ENCODE data around the gene ARHGAP31.
"Not testable (repeated sequence)": the region's sequence is repeated elsewhere in the genome, so short reads cannot be mapped to it uniquely, and the experiment has no call there.

Gene ARHGAP31

GRCh38 chr3:119320785-119321184 lies 26.6 kb downstream of the ARHGAP31 start:
- not testable (repeated sequence) for DNase-seq

GRCh38 chr3:119322021-119322834 lies 28.0 kb downstream of the ARHGAP31 start:
- DNase-seq: peak; percentile 19 to 63

GRCh38 chr3:119322835-119323722 lies 28.9 kb downstream of the ARHGAP31 start:
- peak; percentile 93 to 94 for DNase-seq

- DNase-seq: no peak
Measured at GRCh38 chr3:119323723-119324085, 29.5 kb downstream of the ARHGAP31 start.

GRCh38 chr3:119324899-119325298 lies 30.7 kb downstream of the ARHGAP31 start:
- no peak for DNase-seq

GRCh38 chr3:119326976-119327375 lies 32.8 kb downstream of the ARHGAP31 start:
- DNase-seq: no peak

GRCh38 chr3:119329551-119329950 lies 35.4 kb downstream of the ARHGAP31 start:
- no peak for DNase-seq

- DNase-seq: no peak
Measured at GRCh38 chr3:119330181-119330580, 36.0 kb downstream of the ARHGAP31 start.

- no peak for DNase-seq
Measured at GRCh38 chr3:119330858-119331257, 36.7 kb downstream of the ARHGAP31 start.

GRCh38 chr3:119331661-119332060 lies 37.5 kb downstream of the ARHGAP31 start:
- no peak for DNase-seq

- no peak for DNase-seq
Measured at GRCh38 chr3:119333773-119334509, 39.8 kb downstream of the ARHGAP31 start.

GRCh38 chr3:119336823-119337222 lies 42.6 kb downstream of the ARHGAP31 start:
- no peak for DNase-seq

GRCh38 chr3:119337407-119337806 lies 43.2 kb downstream of the ARHGAP31 start:
- not testable (repeated sequence) for DNase-seq

GRCh38 chr3:119338754-119339153 lies 44.6 kb downstream of the ARHGAP31 start:
- DNase-seq: no peak

- DNase-seq: no peak
Measured at GRCh38 chr3:119340014-119340413, 45.8 kb downstream of the ARHGAP31 start.

GRCh38 chr3:119340446-119340845 lies 46.3 kb downstream of the ARHGAP31 start:
- no peak for DNase-seq

- no peak for DNase-seq
Measured at GRCh38 chr3:119342176-119342575, 48.0 kb downstream of the ARHGAP31 start.

GRCh38 chr3:119343719-119344118 lies 49.5 kb downstream of the ARHGAP31 start:
- no peak for DNase-seq

GRCh38 chr3:119346076-119346496 lies 51.9 kb downstream of the ARHGAP31 start:
- no peak for DNase-seq

- DNase-seq: no peak
Measured at GRCh38 chr3:119347036-119347435, 52.9 kb downstream of the ARHGAP31 start.

- DNase-seq: no peak
Measured at GRCh38 chr3:119349354-119350041, 55.3 kb downstream of the ARHGAP31 start.

- no peak for DNase-seq
Measured at GRCh38 chr3:119350114-119350513, 55.9 kb downstream of the ARHGAP31 start.

GRCh38 chr3:119351581-119351980 lies 57.4 kb downstream of the ARHGAP31 start:
- no peak for DNase-seq
